ENCODE measurements around the gene WASL. TPM values are rescaled to one million over a fixed set of nuclear protein-coding genes. Genes with fewer than 3 reads are reported as not detected.

Gene WASL
- total and polyA plus RNA-seq, 2 of the 13 experiments (the other 11 are each of a cell fraction or from before 2014, with no cell fraction given), result 7.9 to 12.8 TPM

- no peak for FAIRE-seq
- no peaks in the 10 kb centered on the region for H3K79me2 ChIP-seq (ENCODE audit: insufficient read depth, low read length)
- no peak overlapping the region for H3K4me3 ChIP-seq (replicated peaks in 1 of 3; ENCODE audit: insufficient read depth in 1 of 3, low read depth in 2 of 3, low read length in 3 of 3)
- in situ Hi-C loops (cut with HindIII; ENCODE audit: extremely low pct_ligation_motif_present, low pct_unique_long_range_greater_than_20kb) (no loop called here), intact Hi-C loops (cut with micrococcal nuclease; ENCODE audit: unreplicated experiment) (no loop called here)
- no peaks in the 10 kb centered on the region for H3K4me1 ChIP-seq (ENCODE audit: insufficient read depth, low read length)
- POLR2A ChIA-PET, result no interaction called here
- H3K27me3 ChIP-seq (ENCODE audit: control insufficient read depth in 1 of 2, insufficient read depth in 2 of 2, low read length in 2 of 2), result no peaks in the 10 kb centered on the region
- H3K4me2 ChIP-seq (ENCODE audit: low read depth, low read length), result no peak overlapping the region
- H3K27ac ChIP-seq (ENCODE audit: extremely low read length, insufficient read depth, low read length), result no peak overlapping the region
- H3K9me3 ChIP-seq (ENCODE audit: low read length), result no peaks in the 10 kb centered on the region
- WGBS (ENCODE audit: low lambda C conversion rate), result 53% methylated on average over 7 of the region's 7 CpGs
- peak; percentile 27 for ATAC-seq
- BruUV-seq (replicated peaks), result no TSS peak
- CTCF ChIA-PET (ENCODE audit: low intra/inter-chr PET ratio, low total read pairs), result no interaction called here
- TF ChIP-seq ZNF317 (CRISPR knock-in tag; IDR thresholded peaks at IDR 0.05) (no peak), ZBTB37 (CRISPR knock-in tag; IDR thresholded peaks at IDR 0.05) (no peak), ZNF740 (CRISPR knock-in tag; IDR thresholded peaks at IDR 0.05) (no peak), SRF (IDR thresholded peaks at IDR 0.05; ENCODE audit: low read depth, low read length) (no peak), ZNF143 (CRISPR knock-in tag; IDR thresholded peaks at IDR 0.05) (no peak), ZNF543 (CRISPR knock-in tag; IDR thresholded peaks at IDR 0.05) (no peak), GPBP1L1 (CRISPR knock-in tag; IDR thresholded peaks at IDR 0.05) (no peak), TIGD3 (CRISPR knock-in tag; IDR thresholded peaks at IDR 0.05; ENCODE audit: borderline replicate concordance) (no peak)
- H4K20me1 ChIP-seq (ENCODE audit: insufficient read depth, low read length), result no peaks in the 10 kb centered on the region
- H3K36me3 ChIP-seq (replicated peaks in 1 of 2; ENCODE audit: control insufficient read depth in 1 of 2, insufficient read depth in 2 of 2, low read length in 2 of 2), result no peaks in the 10 kb centered on the region
- no peak overlapping the region for H2AFZ ChIP-seq (ENCODE audit: low read length)
- no peak for DNase-seq (ENCODE audit: low spot score)
- H3K9ac ChIP-seq (ENCODE audit: insufficient read depth, low read depth, low read length), result no peak overlapping the region
Measured at GRCh38 chr7:123669485-123669884, 79.3 kb downstream of the WASL start.
